Smooth muscle cell (in vitro differentiated cells): ENCODE data around the gene PRSS56. TPM values are rescaled to one million over a fixed set of nuclear protein-coding genes. Genes with fewer than 3 reads are reported as not detected.

Experiments
- DNase-seq: peaks from one replicate; lab custom pipeline; 2025; ENCODE audit not compliant: unreplicated experiment; lab: John Stamatoyannopoulos, UW
- H2AFZ ChIP-seq: fragments of 200-600 bp; sonication (generic); 2 replicates; pipeline ENCODE4 v1.6.0; 2016; ENCODE audit warnings: antibody characterized with exemption, low read depth, mild to moderate bottlenecking
- H3F3A ChIP-seq: fragments of 200-600 bp; sonication (generic); 2 replicates; pipeline ENCODE4 v1.6.0; 2017; ENCODE audit warnings: antibody characterized with exemption, low read depth
- H3K27ac ChIP-seq: fragments of 200-600 bp; sonication (generic); 2 replicates; pipeline ENCODE4 v1.5.1; 2016; ENCODE audit warnings: low read depth, mild to moderate bottlenecking
- H3K27me3 ChIP-seq: fragments of 200-600 bp; sonication (generic); 2 replicates; pipeline ENCODE4 v1.6.1; 2016; ENCODE audit warnings: low read depth, mild to moderate bottlenecking
- H3K36me3 ChIP-seq: fragments of 200-600 bp; sonication (generic); 2 replicates; pipeline ENCODE4 v1.5.1; 2016; ENCODE audit warnings: low read depth
- H3K4me1 ChIP-seq: fragments of 200-600 bp; sonication (generic); 2 replicates; pipeline ENCODE4 v1.5.1; 2016; ENCODE audit warnings: low read depth
- H3K4me2 ChIP-seq: fragments of 200-600 bp; sonication (generic); 2 replicates; pipeline ENCODE4 v1.6.0; 2016; ENCODE audit warnings: mild to moderate bottlenecking
- H3K4me3 ChIP-seq: fragments of 200-600 bp; sonication (generic); 2 replicates; pipeline ENCODE4 v1.5.1; 2016; ENCODE audit warnings: mild to moderate bottlenecking
- H3K79me2 ChIP-seq: fragments of 200-600 bp; sonication (generic); 2 replicates; pipeline ENCODE4 v1.6.0; 2016; ENCODE audit warnings: low read depth, mild to moderate bottlenecking
- H3K9ac ChIP-seq: fragments of 200-600 bp; sonication (generic); 2 replicates; pipeline ENCODE4 v1.6.0; 2016; ENCODE audit warnings: low read depth
- H3K9me3 ChIP-seq: fragments of 200-600 bp; sonication (generic); replicated peaks from 2 replicates; pipeline ENCODE4 v1.5.1; 2016; ENCODE audit warnings: low read depth
- H4K20me1 ChIP-seq: fragments of 200-600 bp; sonication (generic); 2 replicates; pipeline ENCODE4 v1.6.0; 2016; ENCODE audit warnings: low read depth
- WGBS: methylation state at CpG from one replicate; pipeline ENCODE4 v1.1.7; 2016; ENCODE audit warnings: low lambda C conversion rate; 5-methylcytosine and 5-hydroxymethylcytosine counted together
- polyA plus RNA-seq: library from polyadenylated mRNA; unstranded; fragments of >200 nt; fragmentation: Nextera tagmentation; extraction: Ambion mirVana; gene quantifications from 2 replicates; pipeline ENCODE4 v1.2.1, GENCODE V29; 2016
- total RNA-seq: library from RNA; depleted of rRNA; stranded (reverse); fragments of >200 nt; gene quantifications from 2 replicates; pipeline ENCODE4 v1.2.3, GENCODE V29; 2014
- TF ChIP-seq, protein P1 (sequence below): fragments of 200-600 bp; sonication (generic); IDR thresholded peaks from 2 replicates; pipeline ENCODE4 v1.5.1; 2017; ENCODE audit warnings: borderline replicate concordance, mild to moderate bottlenecking, antibody characterized with exemption; ENCODE audit not compliant: insufficient read depth, poor library complexity, severe bottlenecking

The PRSS56 gene
- total and polyA plus RNA-seq, 2 experiments from 2014 or later = not detected

DNA sequence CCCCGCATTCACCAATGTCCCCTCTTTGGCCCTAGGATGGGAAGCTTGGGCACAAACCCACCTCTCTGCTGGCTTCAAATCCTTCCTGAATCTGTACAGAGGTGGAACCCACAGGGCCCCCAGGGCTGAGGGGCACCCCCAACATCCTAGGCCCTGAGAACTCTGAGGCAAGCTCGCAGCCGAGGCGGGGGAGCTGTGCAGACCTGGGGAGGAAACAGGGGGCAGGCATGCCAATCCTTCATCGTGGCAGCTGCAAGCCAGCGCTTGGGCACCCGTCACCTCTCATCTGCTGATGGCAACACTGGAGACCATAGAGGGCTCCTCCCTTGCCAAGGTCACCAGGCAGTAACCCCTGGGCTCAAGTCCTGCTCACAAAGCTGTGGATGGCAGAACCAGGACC lies 43.4 kb upstream of the PRSS56 start:
- DNase-seq = no peak
- Histone ChIP-seq H3K36me3 (no peaks in the 10 kb centered on the region), H3K27ac (no peak overlapping the region), H3K4me3 (no peak overlapping the region), H3K4me2 (no peak overlapping the region), H3K27me3 (peaks cover 48% of the 10 kb centered on the region), H4K20me1 (no peaks in the 10 kb centered on the region), H3K79me2 (no peaks in the 10 kb centered on the region), H3K9ac (no peak overlapping the region), H2AFZ (no peak overlapping the region), H3K4me1 (no peaks in the 10 kb centered on the region), H3F3A (no peaks in the 10 kb centered on the region), H3K9me3 (no peaks in the 10 kb centered on the region)
- WGBS = 96% methylated on average over 7 of the region's 7 CpGs
- TF ChIP-seq, protein P1, sequence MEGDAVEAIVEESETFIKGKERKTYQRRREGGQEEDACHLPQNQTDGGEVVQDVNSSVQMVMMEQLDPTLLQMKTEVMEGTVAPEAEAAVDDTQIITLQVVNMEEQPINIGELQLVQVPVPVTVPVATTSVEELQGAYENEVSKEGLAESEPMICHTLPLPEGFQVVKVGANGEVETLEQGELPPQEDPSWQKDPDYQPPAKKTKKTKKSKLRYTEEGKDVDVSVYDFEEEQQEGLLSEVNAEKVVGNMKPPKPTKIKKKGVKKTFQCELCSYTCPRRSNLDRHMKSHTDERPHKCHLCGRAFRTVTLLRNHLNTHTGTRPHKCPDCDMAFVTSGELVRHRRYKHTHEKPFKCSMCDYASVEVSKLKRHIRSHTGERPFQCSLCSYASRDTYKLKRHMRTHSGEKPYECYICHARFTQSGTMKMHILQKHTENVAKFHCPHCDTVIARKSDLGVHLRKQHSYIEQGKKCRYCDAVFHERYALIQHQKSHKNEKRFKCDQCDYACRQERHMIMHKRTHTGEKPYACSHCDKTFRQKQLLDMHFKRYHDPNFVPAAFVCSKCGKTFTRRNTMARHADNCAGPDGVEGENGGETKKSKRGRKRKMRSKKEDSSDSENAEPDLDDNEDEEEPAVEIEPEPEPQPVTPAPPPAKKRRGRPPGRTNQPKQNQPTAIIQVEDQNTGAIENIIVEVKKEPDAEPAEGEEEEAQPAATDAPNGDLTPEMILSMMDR = no peak

DNA sequence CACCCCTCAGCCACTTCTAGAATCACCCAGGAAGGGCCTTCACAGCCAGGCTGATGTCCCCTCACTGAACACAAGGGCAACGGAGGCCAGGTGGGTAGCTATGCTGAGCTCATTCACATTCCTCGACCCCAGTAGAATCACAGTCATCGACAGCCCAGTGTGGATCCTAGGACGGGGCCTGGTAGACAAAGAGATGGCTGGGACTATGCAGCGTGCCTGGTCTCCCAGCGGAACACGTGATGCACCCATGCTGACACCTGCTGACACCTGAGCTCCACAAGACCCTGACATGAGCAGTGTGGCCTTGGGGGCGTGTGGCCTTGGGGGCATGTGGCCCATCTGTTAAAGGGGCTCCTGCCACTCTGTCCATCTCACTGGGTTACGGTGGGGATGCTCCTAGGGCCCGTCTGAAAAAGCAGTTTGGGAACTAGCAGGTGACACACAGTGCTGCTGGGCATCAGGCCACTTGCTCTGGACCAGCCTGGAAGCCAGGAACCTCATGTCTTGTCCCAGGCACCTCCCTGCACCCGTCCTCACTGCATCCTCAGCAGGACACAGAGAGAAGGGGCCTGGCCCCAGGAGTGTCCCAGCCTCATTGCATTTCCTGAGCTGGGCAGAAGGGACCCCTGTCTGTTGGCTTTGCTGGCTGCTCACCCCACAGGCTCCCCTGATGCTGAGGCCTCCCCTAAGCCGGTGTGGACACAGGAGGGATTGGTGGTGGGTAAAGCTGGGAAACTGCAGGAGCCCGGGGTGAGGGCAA lies 42.3 kb upstream of the PRSS56 start:
- 81% methylated on average over 13 of the region's 13 CpGs for WGBS
- H3K36me3 ChIP-seq = no peaks in the 10 kb centered on the region
- no peak overlapping the region for H3K9ac ChIP-seq
- H3K27me3 ChIP-seq = peaks cover 48% of the 10 kb centered on the region
- H3K4me1 ChIP-seq = no peaks in the 10 kb centered on the region
- no peak for DNase-seq
- no peak overlapping the region for H3K4me2 ChIP-seq
- no peak overlapping the region for H3K4me3 ChIP-seq
- H3F3A ChIP-seq = no peaks in the 10 kb centered on the region
- no peaks in the 10 kb centered on the region for H3K79me2 ChIP-seq
- TF ChIP-seq, protein P1 = no peak
- H3K9me3 ChIP-seq = no peaks in the 10 kb centered on the region
- H2AFZ ChIP-seq = no peak overlapping the region
- H3K27ac ChIP-seq = no peak overlapping the region
- no peaks in the 10 kb centered on the region for H4K20me1 ChIP-seq

DNA sequence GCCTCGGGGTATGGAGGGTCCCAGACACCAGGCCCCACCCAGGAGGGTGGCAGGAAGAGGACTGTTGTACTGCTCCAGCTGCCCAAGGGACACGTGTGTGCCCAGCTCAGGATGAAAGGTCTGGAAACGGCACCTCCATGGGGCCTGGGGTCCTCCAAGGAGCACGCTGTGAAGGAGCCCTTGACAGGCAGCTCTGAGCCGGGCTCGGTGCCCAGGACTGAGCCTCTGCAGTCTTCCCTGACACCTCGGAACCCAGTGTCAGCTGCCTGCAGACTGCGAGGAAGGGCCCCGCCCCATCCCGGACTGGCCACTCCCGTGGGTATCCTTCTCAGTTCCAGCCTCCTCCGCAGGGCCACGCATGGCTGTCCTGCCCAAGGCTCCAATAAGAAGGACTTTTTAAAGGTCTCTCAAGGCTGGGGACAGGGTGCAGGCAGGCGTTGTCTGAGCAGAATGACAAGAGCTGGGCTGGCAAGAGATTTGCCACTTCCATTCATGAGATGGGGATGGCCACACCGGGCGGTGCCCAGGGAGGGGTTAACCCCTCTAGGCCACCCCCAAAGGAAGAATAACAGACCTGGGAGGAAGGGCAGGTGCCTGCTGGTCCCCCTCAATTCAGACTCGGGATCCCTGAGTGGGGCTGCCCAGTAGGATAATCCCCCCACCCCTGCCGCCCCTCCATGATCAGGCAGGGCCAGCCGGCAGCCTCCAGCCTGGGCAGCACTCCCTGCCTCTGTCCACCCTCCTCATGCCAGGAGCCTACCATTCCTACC lies 41.4 kb upstream of the PRSS56 start:
- TF ChIP-seq, protein P1 = no peak
- no peaks in the 10 kb centered on the region for H3K79me2 ChIP-seq
- no peaks in the 10 kb centered on the region for H4K20me1 ChIP-seq
- no peak overlapping the region for H3K9ac ChIP-seq
- H3K4me2 ChIP-seq = no peak overlapping the region
- H3K4me1 ChIP-seq = no peaks in the 10 kb centered on the region
- no peak overlapping the region for H2AFZ ChIP-seq
- H3F3A ChIP-seq = no peaks in the 10 kb centered on the region
- H3K27me3 ChIP-seq = peaks cover 50% of the 10 kb centered on the region
- H3K27ac ChIP-seq = no peak overlapping the region
- H3K36me3 ChIP-seq = no peaks in the 10 kb centered on the region
- H3K9me3 ChIP-seq = no peaks in the 10 kb centered on the region
- WGBS = 83% methylated on average over 18 of the region's 19 CpGs
- no peak overlapping the region for H3K4me3 ChIP-seq
- no peak for DNase-seq
